HepG2 (cell line): ENCODE measurements around the gene PRADC1. TPM values are rescaled to one million over a fixed set of nuclear protein-coding genes. Genes with fewer than 3 reads are reported as not detected.

Experiments
- ATF7 ChIP-seq, 2 experiments: fragments of 450-650 bp in 1 of 2; sonication (generic) in 1 of 2; formaldehyde crosslinking in 1 of 2; IDR thresholded peaks; 2 replicates each; pipeline versions ENCODE4 v1.4.0 to v1.6.1; 2016 to 2020; ENCODE audit warnings: antibody characterized with exemption in 1 of 2, mild to moderate bottlenecking in 1 of 2, missing genetic modification reagents in 1 of 2
- BCL6 ChIP-seq: IDR thresholded peaks from 2 replicates; pipeline ENCODE4 v1.6.1; 2016; ENCODE audit warnings: missing genetic modification reagents, missing compliant biosample characterization
- CBFB ChIP-seq: sonication (generic); formaldehyde crosslinking; IDR thresholded peaks from 2 replicates; pipeline ENCODE4 v1.4.0; 2020; ENCODE audit warnings: missing genetic modification reagents
- CEBPZ ChIP-seq: IDR thresholded peaks from 2 replicates; pipeline ENCODE4 v1.6.1; 2012; ENCODE audit warnings: low read length, improper control_type of control experiment
- CHCHD3 ChIP-seq: sonication (generic); formaldehyde crosslinking; IDR thresholded peaks from 2 replicates; pipeline ENCODE4 v1.8.0; 2022; ENCODE audit warnings: mild to moderate bottlenecking, missing genetic modification reagents, moderate library complexity
- HMGXB4 ChIP-seq, 2 experiments: sonication (generic) in 1 of 2; formaldehyde crosslinking in 1 of 2; IDR thresholded peaks; 2 replicates each; pipeline versions ENCODE4 v1.4.0 to v1.6.1; 2018 to 2020; ENCODE audit warnings: missing genetic modification reagents in 2 of 2, borderline replicate concordance in 1 of 2, low read depth in 1 of 2, mild to moderate bottlenecking in 1 of 2, missing biosample characterization in 1 of 2
- POLR2A ChIP-seq, 2 experiments: IDR thresholded peaks; 2 replicates each; pipeline ENCODE4 v1.6.1; 2011; ENCODE audit warnings: low read depth in 2 of 2, low read length in 2 of 2, mild to moderate bottlenecking in 1 of 2, moderate library complexity in 1 of 2; ENCODE audit not compliant: insufficient read depth in 1 of 2
- RNF2 ChIP-seq: fragments of 450-650 bp; conservative IDR thresholded peaks from 2 replicates; pipeline ENCODE4 v1.6.1; 2016; ENCODE audit warnings: low read depth
- SKIL ChIP-seq: sonication (generic); formaldehyde crosslinking; IDR thresholded peaks from 2 replicates; pipeline ENCODE4 v1.8.0; 2022; ENCODE audit warnings: missing genetic modification reagents, mild to moderate bottlenecking, moderate library complexity, borderline replicate concordance
- THAP7 ChIP-seq: sonication (generic); formaldehyde crosslinking; IDR thresholded peaks from 2 replicates; pipeline ENCODE4 v1.8.1; 2023; ENCODE audit warnings: mild to moderate bottlenecking, missing genetic modification reagents
- TP53 ChIP-seq: sonication (generic); formaldehyde crosslinking; conservative IDR thresholded peaks from 2 replicates; pipeline ENCODE4 v1.4.0; 2020; ENCODE audit warnings: missing genetic modification reagents
- ZNF501 ChIP-seq: sonication (generic); formaldehyde crosslinking; IDR thresholded peaks from 2 replicates; pipeline ENCODE4 v1.5.1; 2020; ENCODE audit warnings: mild to moderate bottlenecking, moderate library complexity, missing genetic modification reagents
- ZNF652 ChIP-seq: IDR thresholded peaks from 2 replicates; pipeline ENCODE4 v1.6.1; 2016; ENCODE audit warnings: low read depth, borderline replicate concordance
- ZNF687 ChIP-seq: sonication (generic); formaldehyde crosslinking; IDR thresholded peaks from 2 replicates; pipeline ENCODE4 v1.5.1; 2020; ENCODE audit warnings: mild to moderate bottlenecking, missing genetic modification reagents, moderate library complexity
- ZNF724P ChIP-seq: sonication (generic); formaldehyde crosslinking; IDR thresholded peaks from 2 replicates; pipeline ENCODE4 v1.8.0; 2022; ENCODE audit warnings: missing genetic modification reagents, borderline replicate concordance
- polyA plus RNA-seq, 8 experiments: library from polyadenylated mRNA; depleted of rRNA in 3 of 8; stranded (reverse) in 7 of 8; unstranded in 1 of 8; fragments of >200 nt; fragmentation: Illumina TruSeq in 4 of 8; extraction: Trizol in 4 of 8; gene quantifications; 2 replicates each; pipeline versions ENCODE4 v1.2.1 to v1.2.3, GENCODE V29; 2011 to 2016; ENCODE audit warnings: low read depth in 4 of 8, missing spikeins in 1 of 8, mixed read lengths in 1 of 8; ENCODE audit not compliant: insufficient read depth in 1 of 8
- total RNA-seq, 5 experiments: library from RNA; depleted of rRNA; stranded (reverse); fragments of >200 nt; fragmentation: Illumina TruSeq; extraction: Trizol; gene quantifications; 2 replicates each; pipeline ENCODE4 v1.2.3, GENCODE V29; 2016; ENCODE audit warnings: low read depth in 1 of 5

PRADC1 gene
- total and polyA plus RNA-seq, 2 of the 13 experiments (the other 11 are each of a cell fraction or from before 2014, with no cell fraction given), result 12.1 to 37.2 TPM

GRCh38 chr2:73233154-73233931, at the start of gene PRADC1 (continued):
- TF ChIP-seq ZNF687 (CRISPR knock-in tag) (peak; percentile 92), CBFB (CRISPR knock-in tag) (peak; percentile 76; the same call in 1 of the 2 replicates), CHCHD3 (peak; percentile 78; the same call in 1 of the 2 replicates), ZNF724P (CRISPR knock-in tag) (peak; percentile 72), CEBPZ (peak; percentile 75), TP53 (CRISPR knock-in tag) (no peak), HMGXB4 (CRISPR knock-in tag; IDR thresholded peaks at IDR 0.05; ENCODE audit: borderline replicate concordance in 1 of 2, low read depth in 1 of 2) (peak in 1 of 2 experiments; percentile 56; a peak in 2 of 4 replicates), SKIL (no peak), RNF2 (peak; percentile 88), ATF7 (IDR thresholded peaks at IDR 0.05) (no peak), ATF7 (CRISPR knock-in tag; IDR thresholded peaks at IDR 0.05) (no peak), ZNF501 (CRISPR knock-in tag) (peak; percentile 71), POLR2A (IDR thresholded peaks at IDR 0.05; ENCODE audit: insufficient read depth in 1 of 2, low read depth in 2 of 2, low read length in 2 of 2) (peak; percentile 23 to 80; a peak in 2 of 4 replicates), THAP7 (CRISPR knock-in tag) (peak; percentile 16; the same call in 1 of the 2 replicates), ZNF652 (CRISPR knock-in tag) (peak; percentile 100), BCL6 (CRISPR knock-in tag) (peak; percentile 27)
